ENCODE data around the gene KRTAP1-5. TPM values are rescaled to one million over a fixed set of nuclear protein-coding genes. Genes with fewer than 3 reads are reported as not detected.

Gene KRTAP1-5
- total and polyA plus RNA-seq, 10 of the 15 experiments (the other 5 are each of a cell fraction or from before 2014, with no cell fraction given), result not detected

DNA sequence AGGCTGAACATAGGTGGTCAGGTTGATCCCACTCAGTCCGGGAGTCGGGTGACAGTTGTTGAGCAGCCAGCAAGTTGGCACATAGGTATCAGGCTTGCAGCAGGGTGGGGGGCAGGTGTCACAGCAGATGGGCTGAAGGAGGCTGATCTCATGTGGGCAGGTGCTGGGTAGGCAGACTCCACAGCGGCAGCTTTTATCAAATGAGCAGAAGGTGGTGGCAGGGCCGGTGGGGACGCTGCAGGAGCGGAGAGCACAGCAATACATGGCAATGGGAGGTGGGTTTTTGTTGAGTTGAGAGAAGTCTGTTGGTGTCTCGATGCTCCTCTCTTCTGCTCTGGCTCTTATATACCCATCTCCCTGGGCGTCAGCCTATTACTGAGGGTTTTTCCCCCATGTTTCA is 18.2 kb downstream of the KRTAP1-5 start, which contains the start of gene KRTAP3-1:
TSS of gene KRTAP3-1 (minus strand) at position 318 of the 400 bp plus-strand sequence. CDS start at position 264, 54 bp downstream.
- H3K36me3 ChIP-seq (ENCODE audit: control insufficient read depth in 2 of 2, insufficient read depth in 2 of 2, low read length in 1 of 2), result no peaks in the 10 kb centered on the region
- CTCF ChIA-PET, result no interaction called here
- no peak within 1 kb of the TSS for H3K4me2 ChIP-seq (ENCODE audit: control insufficient read depth, insufficient read depth)
- POLR2A ChIA-PET, result no interaction called here
- H3K4me3 ChIP-seq, result no peak within 1 kb of the TSS
- H3K27ac ChIP-seq (ENCODE audit: control insufficient read depth, insufficient read depth), result no peak within 1 kb of the TSS
- no peaks in the 10 kb centered on the region for H3K9me3 ChIP-seq (replicated peaks; ENCODE audit: control insufficient read depth, insufficient read depth, low read length)
- SMC1A ChIA-PET (ENCODE audit: uncharacterized antibody, unreplicated experiment), result no interaction called here
- no peaks in the 10 kb centered on the region for H4K20me1 ChIP-seq (ENCODE audit: control insufficient read depth, insufficient read depth)
- TF ChIP-seq SUZ12 (IDR thresholded peaks at IDR 0.05; ENCODE audit: unreplicated experiment) (no peak), RAD51 (IDR thresholded peaks at IDR 0.05) (no peak), MYB (IDR thresholded peaks at IDR 0.05; ENCODE audit: borderline replicate concordance, low read depth, low read length) (no peak), DPF2 (IDR thresholded peaks at IDR 0.05) (no peak), CTCF (IDR thresholded peaks at IDR 0.05 in 2 of 3, conservative IDR thresholded peaks at IDR 0.05 in 1 of 3; ENCODE audit: control insufficient read depth in 2 of 3, extremely low read depth in 1 of 3, insufficient read depth in 1 of 3, low read depth in 3 of 3, low read length in 3 of 3) (no peak), ASH2L (IDR thresholded peaks at IDR 0.05; ENCODE audit: borderline replicate concordance, low read depth) (no peak), NFXL1 (IDR thresholded peaks at IDR 0.05; ENCODE audit: borderline replicate concordance) (no peak), FOXK2 (IDR thresholded peaks at IDR 0.05) (no peak), BCL11A (IDR thresholded peaks at IDR 0.05; ENCODE audit: low read depth, low read length) (no peak), CEBPB (IDR thresholded peaks at IDR 0.05; ENCODE audit: borderline replicate concordance in 1 of 2, low read depth in 2 of 2, low read length in 2 of 2) (no peak), MYC (IDR thresholded peaks at IDR 0.05; ENCODE audit: insufficient read depth, insufficient read length, insufficient replicate concordance, low read length, severe bottlenecking) (no peak), EED (IDR thresholded peaks at IDR 0.05; ENCODE audit: low read depth) (no peak)
- TF ChIP-seq, protein P1, sequence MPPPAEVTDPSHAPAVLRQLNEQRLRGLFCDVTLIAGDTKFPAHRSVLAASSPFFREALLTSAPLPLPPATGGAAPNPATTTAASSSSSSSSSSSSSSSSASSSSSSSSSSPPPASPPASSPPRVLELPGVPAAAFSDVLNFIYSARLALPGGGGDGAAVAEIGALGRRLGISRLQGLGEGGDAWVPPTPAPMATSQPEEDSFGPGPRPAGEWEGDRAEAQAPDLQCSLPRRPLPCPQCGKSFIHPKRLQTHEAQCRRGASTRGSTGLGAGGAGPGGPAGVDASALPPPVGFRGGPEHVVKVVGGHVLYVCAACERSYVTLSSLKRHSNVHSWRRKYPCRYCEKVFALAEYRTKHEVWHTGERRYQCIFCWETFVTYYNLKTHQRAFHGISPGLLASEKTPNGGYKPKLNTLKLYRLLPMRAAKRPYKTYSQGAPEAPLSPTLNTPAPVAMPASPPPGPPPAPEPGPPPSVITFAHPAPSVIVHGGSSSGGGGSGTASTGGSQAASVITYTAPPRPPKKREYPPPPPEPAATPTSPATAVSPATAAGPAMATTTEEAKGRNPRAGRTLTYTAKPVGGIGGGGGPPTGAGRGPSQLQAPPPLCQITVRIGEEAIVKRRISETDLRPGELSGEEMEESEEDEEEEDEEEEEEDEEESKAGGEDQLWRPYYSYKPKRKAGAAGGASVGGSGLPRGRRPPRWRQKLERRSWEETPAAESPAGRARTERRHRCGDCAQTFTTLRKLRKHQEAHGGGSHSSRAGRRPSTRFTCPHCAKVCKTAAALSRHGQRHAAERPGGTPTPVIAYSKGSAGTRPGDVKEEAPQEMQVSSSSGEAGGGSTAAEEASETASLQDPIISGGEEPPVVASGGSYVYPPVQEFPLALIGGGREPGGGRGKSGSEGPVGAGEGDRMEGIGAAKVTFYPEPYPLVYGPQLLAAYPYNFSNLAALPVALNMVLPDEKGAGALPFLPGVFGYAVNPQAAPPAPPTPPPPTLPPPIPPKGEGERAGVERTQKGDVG (CRISPR knock-in tag; IDR thresholded peaks at IDR 0.05), result no peak
- DNase-seq (ENCODE audit: low read depth, low spot score), result no peak
- H3K9ac ChIP-seq (ENCODE audit: control insufficient read depth, insufficient read depth, low read length), result no peak within 1 kb of the TSS
- no peak for ATAC-seq
- intact Hi-C loops (cut with micrococcal nuclease; ENCODE audit: unreplicated experiment), result no loop called here
- in situ Hi-C loops (cut with MboI), result no loop called here
- H3K27me3 ChIP-seq (replicated peaks in 1 of 2; ENCODE audit: control insufficient read depth in 2 of 2, insufficient read depth in 2 of 2, low read length in 1 of 2), result peaks cover 0 to 3% of the 10 kb centered on the region in 2 experiments; a peak in 2 of 4 replicates
- RAD21 ChIA-PET (ENCODE audit: unreplicated experiment), result no interaction called here
- no peaks in the 10 kb centered on the region for H3K79me2 ChIP-seq (ENCODE audit: control insufficient read depth, insufficient read depth, low read length)
- no peak within 1 kb of the TSS for H2AFZ ChIP-seq (ENCODE audit: control insufficient read depth, low read depth, low read length)
- BruUV-seq (replicated peaks), result no TSS peak
- 45% methylated on average over 8 of the region's 8 CpGs for WGBS (ENCODE audit: insufficient coverage, insufficient replicate concordance, low lambda C conversion rate, missing lambda C conversion rate)
- no peak for FAIRE-seq
- no peaks in the 10 kb centered on the region for H3K4me1 ChIP-seq (ENCODE audit: control insufficient read depth, insufficient read depth, low read length)

All from GM12878 (cell line).